Medulla oblongata (tissue), 1 donor: ENCODE results near the gene EAF1.
"Not testable (repeated sequence)": the region's sequence is repeated elsewhere in the genome, so short reads cannot be mapped to it uniquely, and the experiment has no call there.

Experiments
- DNase-seq: peaks from one replicate; pipeline ENCODE4 v3.0.0-alpha.2; 2015; ENCODE audit errors: extremely low spot score

The EAF1 gene

GRCh38 chr3:15484551-15484950, 57.2 kb downstream of the EAF1 start:
- DNase-seq: not testable (repeated sequence)

- DNase-seq: no peak
Measured at GRCh38 chr3:15486020-15486419, 58.6 kb downstream of the EAF1 start.

DNA sequence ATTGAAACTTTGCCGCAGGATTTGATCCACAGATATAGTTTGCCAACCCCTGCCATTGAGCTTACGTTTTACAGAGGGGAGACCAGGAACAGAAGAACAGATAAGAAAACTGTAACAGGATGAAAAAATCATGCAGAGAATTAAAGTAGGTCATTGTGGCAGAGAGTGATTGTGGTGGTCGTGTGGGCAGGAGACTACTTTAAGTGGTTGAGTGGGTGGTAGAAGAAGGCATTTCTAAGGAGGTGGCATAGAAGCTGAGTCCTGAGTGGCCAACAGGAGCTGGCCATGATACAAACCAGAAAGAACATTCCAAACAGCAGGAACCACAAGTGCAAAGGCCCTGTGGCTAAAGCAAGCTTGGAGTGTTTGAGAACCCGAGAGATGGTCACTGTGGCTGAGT, 59.6 kb downstream of the EAF1 start:
- DNase-seq: no peak

DNA sequence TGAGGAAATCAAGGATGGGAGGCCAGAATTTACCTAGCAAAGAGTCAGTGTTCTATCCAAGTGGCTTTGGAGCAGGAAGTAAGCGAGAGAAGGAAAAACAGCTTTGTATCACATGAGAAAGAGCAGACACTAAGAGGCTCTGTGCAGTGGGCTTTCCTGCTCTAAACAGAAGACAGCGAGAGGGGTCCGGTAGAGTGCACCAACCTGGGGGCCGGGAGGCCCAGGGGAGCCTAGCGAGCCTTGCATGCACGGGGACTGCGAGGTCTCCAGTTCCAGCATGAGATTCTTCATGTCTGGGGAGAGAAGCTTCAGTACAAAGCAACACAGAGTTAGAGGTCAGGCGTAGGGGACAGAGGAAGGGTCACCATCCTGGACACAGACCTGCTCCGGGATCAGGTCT, 60.6 kb downstream of the EAF1 start:
- DNase-seq: no peak

DNA sequence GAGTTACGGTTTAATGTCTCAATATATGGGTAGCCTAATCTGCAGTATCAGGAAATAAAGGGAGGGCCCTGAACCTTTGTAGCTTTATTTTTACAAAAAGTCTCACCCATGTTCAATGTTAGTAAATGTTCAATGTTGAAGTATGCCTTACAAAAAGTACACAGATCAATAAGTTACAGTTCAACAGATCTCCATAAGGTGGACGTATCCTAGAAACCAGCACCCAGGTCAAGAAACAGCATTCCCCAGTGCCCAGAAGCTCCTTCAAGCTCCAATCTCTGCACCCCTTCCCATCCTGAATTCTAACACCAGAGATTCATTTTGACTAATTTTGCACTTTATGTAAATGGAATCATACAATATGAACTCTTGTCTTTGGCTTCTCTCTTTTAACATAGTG, 62.8 kb downstream of the EAF1 start:
- no peak for DNase-seq

- no peak for DNase-seq
Measured at GRCh38 chr3:15491143-15491542, 63.7 kb downstream of the EAF1 start.
